AML-193 (cell line): ENCODE measurements around the gene CFAP46.
"Not testable (repeated sequence)": the region's sequence is repeated elsewhere in the genome, so short reads cannot be mapped to it uniquely, and the experiment has no call there.

Experiments
- DNase-seq, 2 experiments: peaks; one replicate each; lab custom pipeline; 2025; lab: John Stamatoyannopoulos, UW

CFAP46 gene

GRCh38 chr10:132861116-132861691, 81.2 kb downstream of the CFAP46 start:
- no peak for DNase-seq

- no peak for DNase-seq
These were observed 81.8 kb downstream of the CFAP46 start for GRCh38 chr10:132860532-132860931.

GRCh38 chr10:132859084-132859855, 83.1 kb downstream of the CFAP46 start:
- no peak for DNase-seq

- no peak for DNase-seq
These were observed 84.0 kb downstream of the CFAP46 start for GRCh38 chr10:132858121-132859081.

GRCh38 chr10:132856869-132857524, 85.4 kb downstream of the CFAP46 start:
- no peak for DNase-seq

GRCh38 chr10:132855889-132856288, 86.5 kb downstream of the CFAP46 start:
- DNase-seq: no peak

GRCh38 chr10:132851451-132851850, 90.9 kb downstream of the CFAP46 start:
- no peak for DNase-seq

- DNase-seq: no peak
These were observed 91.5 kb downstream of the CFAP46 start for GRCh38 chr10:132850896-132851295.

GRCh38 chr10:132850246-132850645, 92.1 kb downstream of the CFAP46 start:
- DNase-seq: no peak

- DNase-seq: no peak
These were observed 92.8 kb downstream of the CFAP46 start for GRCh38 chr10:132849546-132850031.

- DNase-seq: no peak
These were observed 93.3 kb downstream of the CFAP46 start for GRCh38 chr10:132848951-132849545.

GRCh38 chr10:132848291-132848701, 94.1 kb downstream of the CFAP46 start:
- no peak for DNase-seq

- no peak for DNase-seq
These were observed 94.5 kb downstream of the CFAP46 start for GRCh38 chr10:132847856-132848255.

- DNase-seq: no peak
These were observed 95.0 kb downstream of the CFAP46 start for GRCh38 chr10:132847416-132847777.

- DNase-seq: no peak
These were observed 95.5 kb downstream of the CFAP46 start for GRCh38 chr10:132846631-132847415.

GRCh38 chr10:132845780-132846595, 96.4 kb downstream of the CFAP46 start:
- DNase-seq: no peak

GRCh38 chr10:132845041-132845551, 97.3 kb downstream of the CFAP46 start:
- no peak for DNase-seq

GRCh38 chr10:132844069-132844809, 98.1 kb downstream of the CFAP46 start:
- DNase-seq: no peak

- not testable (repeated sequence) for DNase-seq
These were observed 99.1 kb downstream of the CFAP46 start for GRCh38 chr10:132843276-132843675.
